Left ventricle myocardium inferior (tissue), 1 donor: ENCODE data around the gene FGF7. TPM values are rescaled to one million over a fixed set of nuclear protein-coding genes. Genes with fewer than 3 reads are reported as not detected.

Experiments
- DNase-seq: peaks from one replicate; pipeline ENCODE4 v3.0.0-alpha.2; 2020
- H3K27ac ChIP-seq: fragments of 200-600 bp; replicated peaks from 2 replicates; pipeline ENCODE4 v1.8.0; 2021
- H3K27me3 ChIP-seq: fragments of 200-600 bp; 2 replicates; pipeline ENCODE4 v1.8.0; 2021; ENCODE audit warnings: low read depth
- H3K36me3 ChIP-seq: fragments of 200-600 bp; 2 replicates; pipeline ENCODE4 v1.8.0; 2021
- H3K4me1 ChIP-seq: fragments of 200-600 bp; 2 replicates; pipeline ENCODE4 v1.8.0; 2021
- H3K4me3 ChIP-seq: fragments of 200-600 bp; 2 replicates; pipeline ENCODE4 v1.8.0; 2021; ENCODE audit warnings: mild to moderate bottlenecking, moderate library complexity
- H3K9me3 ChIP-seq: fragments of 200-600 bp; replicated peaks from 2 replicates; pipeline ENCODE4 v1.8.0; 2021
- intact Hi-C: fragments of 100-400 bp; cut with micrococcal nuclease; formaldehyde crosslinking; loops from one replicate; pipeline ENCODE4 v1.11.0; 2022
- total RNA-seq: library from RNA; stranded (reverse); fragmentation: NEBNext Ultra II Directional; extraction: Animal tissue kit (Norgen Biotek cat#: 25700); gene quantifications from one replicate; pipeline ENCODE4 v1.2.1, GENCODE V29; 2021
- TF ChIP-seq, protein P1 (sequence below): fragments of 200-600 bp; IDR thresholded peaks from 2 replicates; pipeline ENCODE4 v1.8.0; 2021; ENCODE audit warnings: antibody characterized with exemption, mild to moderate bottlenecking, borderline replicate concordance
- donor health status: DM: no; HTN: yes; CAD: no; lungs with severe emphysema.

Gene FGF7
- total RNA-seq, 1 donor from 2014 or later, result 34.1 TPM

GRCh38 chr15:49490966-49491365 lies 67.9 kb downstream of the FGF7 start:
- DNase-seq, result no peak
- Histone ChIP-seq H3K36me3 (no peaks in the 10 kb centered on the region), H3K27ac (no peak overlapping the region), H3K4me1 (peaks cover 1% of the 10 kb centered on the region), H3K27me3 (no peaks in the 10 kb centered on the region), H3K4me3 (no peak overlapping the region), H3K9me3 (no peaks in the 10 kb centered on the region)
- TF ChIP-seq, protein P1, sequence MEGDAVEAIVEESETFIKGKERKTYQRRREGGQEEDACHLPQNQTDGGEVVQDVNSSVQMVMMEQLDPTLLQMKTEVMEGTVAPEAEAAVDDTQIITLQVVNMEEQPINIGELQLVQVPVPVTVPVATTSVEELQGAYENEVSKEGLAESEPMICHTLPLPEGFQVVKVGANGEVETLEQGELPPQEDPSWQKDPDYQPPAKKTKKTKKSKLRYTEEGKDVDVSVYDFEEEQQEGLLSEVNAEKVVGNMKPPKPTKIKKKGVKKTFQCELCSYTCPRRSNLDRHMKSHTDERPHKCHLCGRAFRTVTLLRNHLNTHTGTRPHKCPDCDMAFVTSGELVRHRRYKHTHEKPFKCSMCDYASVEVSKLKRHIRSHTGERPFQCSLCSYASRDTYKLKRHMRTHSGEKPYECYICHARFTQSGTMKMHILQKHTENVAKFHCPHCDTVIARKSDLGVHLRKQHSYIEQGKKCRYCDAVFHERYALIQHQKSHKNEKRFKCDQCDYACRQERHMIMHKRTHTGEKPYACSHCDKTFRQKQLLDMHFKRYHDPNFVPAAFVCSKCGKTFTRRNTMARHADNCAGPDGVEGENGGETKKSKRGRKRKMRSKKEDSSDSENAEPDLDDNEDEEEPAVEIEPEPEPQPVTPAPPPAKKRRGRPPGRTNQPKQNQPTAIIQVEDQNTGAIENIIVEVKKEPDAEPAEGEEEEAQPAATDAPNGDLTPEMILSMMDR, result no peak
- intact Hi-C loops, result no loop called here

GRCh38 chr15:49492151-49492550 lies 69.1 kb downstream of the FGF7 start:
- Histone ChIP-seq H3K9me3 (no peaks in the 10 kb centered on the region), H3K36me3 (no peaks in the 10 kb centered on the region), H3K4me3 (no peak overlapping the region), H3K27me3 (no peaks in the 10 kb centered on the region), H3K4me1 (no peaks in the 10 kb centered on the region), H3K27ac (no peak overlapping the region)
- no peak for DNase-seq
- TF ChIP-seq, protein P1, result no peak
- intact Hi-C loops, result no loop called here

- H3K27ac ChIP-seq, result no peak overlapping the region
These were observed 69.8 kb downstream of the FGF7 start for GRCh38 chr15:49492830-49493229.

DNA sequence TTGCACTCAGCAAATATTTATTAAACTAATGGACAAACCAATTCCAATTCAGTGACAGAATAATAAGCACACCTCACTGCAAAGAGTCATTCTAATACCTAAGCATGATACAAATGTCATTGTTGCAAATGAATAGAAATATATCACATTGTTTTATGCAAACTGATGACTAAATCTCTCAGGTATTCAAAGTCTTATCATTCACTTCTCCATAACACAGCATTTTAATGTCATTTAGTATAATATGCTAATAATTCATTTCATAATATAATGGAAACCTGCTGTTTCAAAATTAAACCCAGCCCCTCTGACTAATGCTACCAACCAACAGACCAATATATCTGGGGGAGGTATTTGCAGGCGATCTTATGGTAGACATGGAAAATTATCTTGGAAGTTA lies 71.8 kb downstream of the FGF7 start:
- H3K4me3 ChIP-seq, result no peak overlapping the region
- intact Hi-C loops, result no loop called here
- no peaks in the 10 kb centered on the region for H3K4me1 ChIP-seq
- H3K27me3 ChIP-seq, result no peaks in the 10 kb centered on the region
- no peak overlapping the region for H3K27ac ChIP-seq
- H3K9me3 ChIP-seq, result no peaks in the 10 kb centered on the region
- no peak for DNase-seq
- TF ChIP-seq, protein P1, result no peak
- H3K36me3 ChIP-seq, result no peaks in the 10 kb centered on the region

More at GRCh38 chr15:49492830-49493229, 69.8 kb downstream of the FGF7 start:
- TF ChIP-seq, protein P1, result no peak
- no peaks in the 10 kb centered on the region for H3K27me3 ChIP-seq
- H3K4me1 ChIP-seq, result no peaks in the 10 kb centered on the region
- H3K36me3 ChIP-seq, result no peaks in the 10 kb centered on the region
- intact Hi-C loops, result no loop called here
- H3K4me3 ChIP-seq, result no peak overlapping the region
- no peak for DNase-seq
- no peaks in the 10 kb centered on the region for H3K9me3 ChIP-seq

DNA sequence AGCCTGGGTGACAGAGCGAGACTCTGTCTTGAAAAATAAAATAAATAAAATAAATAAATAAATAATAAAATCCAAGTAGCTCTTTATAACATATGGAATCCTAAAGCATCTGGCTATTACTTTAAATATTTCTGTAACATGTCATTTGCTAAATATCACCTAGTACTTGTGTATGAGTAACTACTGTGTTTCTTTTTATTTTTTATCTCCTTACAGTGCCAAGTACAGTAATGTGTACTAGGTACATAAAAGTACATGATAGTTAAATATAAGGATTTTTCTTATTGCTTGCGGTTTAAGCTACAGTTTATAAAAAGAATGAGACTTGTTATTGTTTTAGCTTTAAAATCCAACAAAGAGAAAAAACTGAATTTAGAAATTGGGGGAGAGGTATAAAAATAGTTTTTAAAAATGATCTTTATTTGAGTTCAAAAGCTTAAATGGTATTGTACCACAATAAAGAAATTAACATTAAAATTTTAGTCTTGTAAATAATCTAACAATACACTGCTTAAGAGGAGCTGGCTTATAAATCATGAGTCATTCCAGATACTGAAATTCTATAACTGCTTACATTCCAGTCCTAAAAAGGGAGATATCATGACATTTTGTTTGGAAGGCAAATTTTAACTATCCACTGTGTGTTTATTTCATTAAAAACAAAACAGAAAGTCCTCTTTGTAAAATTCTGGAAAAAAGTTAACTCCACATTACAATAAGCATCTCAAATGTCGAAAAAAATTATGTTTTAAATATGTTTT lies 73.1 kb downstream of the FGF7 start:
- Histone ChIP-seq H3K36me3 (no peaks in the 10 kb centered on the region), H3K27me3 (no peaks in the 10 kb centered on the region), H3K4me1 (no peaks in the 10 kb centered on the region), H3K27ac (no peak overlapping the region), H3K9me3 (no peaks in the 10 kb centered on the region), H3K4me3 (no peak overlapping the region)
- no peak for DNase-seq
- TF ChIP-seq, protein P1, result no peak
- intact Hi-C loops, result no loop called here
